ENCODE results near the gene MAP4K4.

The MAP4K4 gene

GRCh38 chr2:101843471-101843870 lies 146.0 kb downstream of the MAP4K4 start:
- H3K4me3 ChIP-seq (ENCODE audit: low read length), result no peak overlapping the region
- no peak for DNase-seq (ENCODE audit: low read depth, low spot score)

- DNase-seq (ENCODE audit: low read depth, low spot score), result no peak
- H3K4me3 ChIP-seq (ENCODE audit: low read length), result no peak overlapping the region
These were observed 146.6 kb downstream of the MAP4K4 start for GRCh38 chr2:101844055-101844635.

GRCh38 chr2:101846973-101847372 lies 149.5 kb downstream of the MAP4K4 start:
- no peak for DNase-seq (ENCODE audit: low read depth, low spot score)

GRCh38 chr2:101847661-101848339 lies 150.3 kb downstream of the MAP4K4 start:
- no peak overlapping the region for H3K4me3 ChIP-seq (ENCODE audit: low read length)
- no peak for DNase-seq (ENCODE audit: low read depth, low spot score)

More at GRCh38 chr2:101846973-101847372, 149.5 kb downstream of the MAP4K4 start:
- no peak overlapping the region for H3K4me3 ChIP-seq (ENCODE audit: low read length)

- no peak for DNase-seq (ENCODE audit: low read depth, low spot score)
These were observed 151.4 kb downstream of the MAP4K4 start for GRCh38 chr2:101848769-101849410.

GRCh38 chr2:101850450-101850849 lies 152.9 kb downstream of the MAP4K4 start:
- DNase-seq (ENCODE audit: low read depth, low spot score), result no peak
- no peak overlapping the region for H3K4me3 ChIP-seq (ENCODE audit: low read length)

More at GRCh38 chr2:101848769-101849410, 151.4 kb downstream of the MAP4K4 start:
- H3K4me3 ChIP-seq (ENCODE audit: low read length), result no peak overlapping the region

GRCh38 chr2:101850991-101851390 lies 153.5 kb downstream of the MAP4K4 start:
- H3K4me3 ChIP-seq (ENCODE audit: low read length), result no peak overlapping the region
- no peak for DNase-seq (ENCODE audit: low read depth, low spot score)

- no peak overlapping the region for H3K4me3 ChIP-seq (ENCODE audit: low read length)
- DNase-seq (ENCODE audit: low read depth, low spot score), result no peak
These were observed 155.3 kb downstream of the MAP4K4 start for GRCh38 chr2:101852824-101853223.

- no peak overlapping the region for H3K4me3 ChIP-seq (ENCODE audit: low read length)
- no peak for DNase-seq (ENCODE audit: low read depth, low spot score)
These were observed 157.4 kb downstream of the MAP4K4 start for GRCh38 chr2:101854877-101855276.

- DNase-seq (ENCODE audit: low read depth, low spot score), result no peak
- H3K4me3 ChIP-seq (ENCODE audit: low read length), result no peak overlapping the region
These were observed 158.3 kb downstream of the MAP4K4 start for GRCh38 chr2:101855776-101856175.

- no peak for DNase-seq (ENCODE audit: low read depth, low spot score)
- H3K4me3 ChIP-seq (ENCODE audit: low read length), result no peak overlapping the region
These were observed 160.7 kb downstream of the MAP4K4 start for GRCh38 chr2:101858246-101858645.

- DNase-seq (ENCODE audit: low read depth, low spot score), result no peak
- no peak overlapping the region for H3K4me3 ChIP-seq (ENCODE audit: low read length)
These were observed 161.4 kb downstream of the MAP4K4 start for GRCh38 chr2:101858910-101859309.

GRCh38 chr2:101859604-101860003 lies 162.1 kb downstream of the MAP4K4 start:
- no peak for DNase-seq (ENCODE audit: low read depth, low spot score)
- H3K4me3 ChIP-seq (ENCODE audit: low read length), result no peak overlapping the region

GRCh38 chr2:101860157-101860556 lies 162.7 kb downstream of the MAP4K4 start:
- no peak overlapping the region for H3K4me3 ChIP-seq (ENCODE audit: low read length)
- peak; percentile 11 for DNase-seq (ENCODE audit: low read depth, low spot score)

GRCh38 chr2:101860782-101861181 lies 163.3 kb downstream of the MAP4K4 start:
- H3K4me3 ChIP-seq (ENCODE audit: low read length), result no peak overlapping the region
- peak; percentile 55 for DNase-seq (ENCODE audit: low read depth, low spot score)

GRCh38 chr2:101861382-101861781 lies 163.9 kb downstream of the MAP4K4 start:
- DNase-seq (ENCODE audit: low read depth, low spot score), result no peak
- H3K4me3 ChIP-seq (ENCODE audit: low read length), result no peak overlapping the region

GRCh38 chr2:101863534-101863933 lies 166.0 kb downstream of the MAP4K4 start:
- DNase-seq (ENCODE audit: low read depth, low spot score), result no peak
- H3K4me3 ChIP-seq (ENCODE audit: low read length), result no peak overlapping the region

- no peak overlapping the region for H3K4me3 ChIP-seq (ENCODE audit: low read length)
- DNase-seq (ENCODE audit: low read depth, low spot score), result no peak
These were observed 166.9 kb downstream of the MAP4K4 start for GRCh38 chr2:101864426-101864825.

GRCh38 chr2:101868525-101868924 lies 171.0 kb downstream of the MAP4K4 start:
- H3K4me3 ChIP-seq (ENCODE audit: low read length), result no peak overlapping the region
- DNase-seq (ENCODE audit: low read depth, low spot score), result no peak

- DNase-seq (ENCODE audit: low read depth, low spot score), result no peak
- no peak overlapping the region for H3K4me3 ChIP-seq (ENCODE audit: low read length)
These were observed 172.0 kb downstream of the MAP4K4 start for GRCh38 chr2:101869527-101869926.
